T-helper 2 cell (primary cell): ENCODE results near the gene ROBO2.

Experiments
- DNase-seq, 5 experiments: peaks; one replicate each; pipeline versions ENCODE4 v3.0.0 to v3.0.0-alpha.2; 2012 to 2022

The ROBO2 gene

GRCh38 chr3:77427528-77427927 is 387.6 kb downstream of the ROBO2 start:
- no peak for DNase-seq

- no peak for DNase-seq
These were observed 397.0 kb downstream of the ROBO2 start for GRCh38 chr3:77436908-77437307.

DNA sequence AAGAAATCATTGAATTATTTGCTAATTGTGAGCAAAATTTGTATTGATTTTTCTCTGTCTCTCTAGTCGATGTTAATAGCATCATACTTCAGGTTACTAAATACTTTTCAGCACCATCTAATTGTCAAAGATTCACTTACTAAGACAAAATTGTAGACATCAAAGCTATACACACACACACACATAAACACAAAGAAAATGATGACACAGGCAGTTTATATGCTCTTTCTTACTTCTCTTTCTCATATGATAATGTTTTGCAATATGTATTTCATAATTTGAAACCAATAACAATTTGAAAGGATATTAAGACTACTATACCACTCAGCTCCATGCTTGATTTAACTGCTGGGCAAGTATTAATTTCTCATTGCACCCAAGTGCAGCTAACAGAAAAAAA is 406.2 kb downstream of the ROBO2 start:
- no peak for DNase-seq

DNA sequence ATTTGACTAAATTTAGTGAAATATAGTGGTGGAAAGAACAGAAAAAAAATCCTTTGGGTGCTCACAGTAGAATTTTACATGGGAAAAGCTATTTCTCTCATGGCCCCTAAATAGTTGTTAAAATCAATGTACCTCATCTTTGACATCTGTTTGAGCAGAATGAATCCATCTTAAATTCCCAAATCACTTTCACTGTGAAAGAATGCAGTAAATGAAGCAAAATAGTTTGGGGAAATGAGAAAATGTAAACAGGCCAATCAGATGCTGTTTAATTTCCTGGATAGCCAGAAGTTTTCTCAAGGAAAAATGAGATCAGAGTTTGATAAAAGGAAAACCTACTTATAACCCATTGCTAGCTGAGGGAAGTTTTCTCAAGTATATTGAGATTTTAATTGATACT is 406.9 kb downstream of the ROBO2 start:
- DNase-seq, result no peak

DNA sequence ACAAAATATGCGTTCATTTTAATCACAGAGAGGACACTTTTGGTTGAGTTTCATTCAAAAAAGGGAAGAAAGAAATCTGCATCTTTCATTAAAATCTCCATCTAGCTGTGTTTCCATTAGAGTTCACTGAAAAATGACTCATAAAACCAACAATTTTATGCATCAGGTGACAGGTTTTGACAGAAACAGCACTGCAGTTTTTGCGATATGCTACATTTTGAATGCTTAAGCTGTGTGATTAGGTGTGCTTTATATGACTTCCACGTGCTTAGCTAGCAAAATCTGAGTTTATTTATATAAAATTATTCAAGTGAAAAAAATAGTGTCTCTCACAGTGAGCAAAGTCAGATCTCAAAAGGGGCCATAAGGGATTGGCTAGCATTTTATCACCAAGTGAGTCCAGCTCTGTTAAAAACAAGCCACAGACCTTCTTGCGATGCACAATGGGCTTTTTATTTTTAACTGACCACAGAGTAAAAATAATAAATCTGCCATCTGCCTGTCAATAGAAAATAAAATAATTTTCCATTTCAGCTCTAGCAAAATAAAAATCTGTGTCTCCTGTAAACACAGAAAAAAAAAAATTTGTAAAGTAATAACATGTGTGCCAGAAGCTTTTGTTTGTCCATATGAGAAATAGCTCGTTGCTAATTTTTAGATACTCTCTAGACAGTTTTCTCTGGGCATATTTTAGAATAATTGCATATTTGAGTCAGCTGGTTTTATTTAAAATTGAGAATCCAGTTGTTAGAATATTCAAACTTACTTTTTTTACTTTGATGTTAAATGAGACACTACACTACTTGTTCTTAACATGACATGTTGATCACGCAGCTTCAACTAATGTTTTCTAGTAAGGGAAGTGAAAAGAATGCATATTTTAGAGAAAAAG is 409.8 kb downstream of the ROBO2 start:
- no peak for DNase-seq

DNA sequence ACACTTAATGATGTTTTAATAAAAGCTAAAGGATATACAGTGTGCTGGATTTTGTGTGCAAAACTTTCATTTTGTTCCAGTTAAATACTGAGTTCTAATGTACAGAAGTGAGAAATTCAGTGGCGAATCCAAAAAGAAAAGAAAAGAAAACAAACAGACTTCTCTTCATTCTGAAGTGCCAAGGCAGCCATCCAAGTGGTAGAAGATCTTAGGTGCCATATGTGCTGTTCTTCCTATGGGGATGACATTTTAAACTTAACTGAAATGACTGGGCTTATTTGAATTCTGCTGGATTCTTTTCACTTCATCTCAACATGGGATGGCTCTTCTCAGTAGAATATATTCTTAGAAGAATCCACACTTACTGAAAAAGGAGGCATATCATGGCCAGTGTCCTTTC is 416.5 kb downstream of the ROBO2 start:
- no peak for DNase-seq

DNA sequence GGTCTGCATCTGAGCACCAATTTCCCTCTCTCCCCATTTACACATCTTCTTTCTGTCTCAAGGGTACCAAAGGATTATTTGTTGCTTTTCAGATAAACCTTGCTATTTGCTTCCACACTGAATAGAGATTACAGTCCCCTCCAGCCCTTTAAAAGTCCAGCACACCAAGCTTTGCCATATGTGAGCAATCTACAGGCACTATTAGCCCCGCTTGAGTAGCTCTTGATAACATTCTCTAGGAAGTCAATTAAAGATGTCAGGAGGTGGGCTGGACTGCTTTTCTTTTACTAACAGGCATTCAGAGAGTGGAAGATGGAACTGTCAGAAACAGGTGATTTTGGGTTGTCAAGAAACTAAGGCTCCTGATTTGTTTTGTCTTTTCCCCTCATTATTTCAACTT is 417.0 kb downstream of the ROBO2 start:
- DNase-seq, result no peak

- no peak for DNase-seq
These were observed 420.0 kb downstream of the ROBO2 start for GRCh38 chr3:77459926-77460325.

DNA sequence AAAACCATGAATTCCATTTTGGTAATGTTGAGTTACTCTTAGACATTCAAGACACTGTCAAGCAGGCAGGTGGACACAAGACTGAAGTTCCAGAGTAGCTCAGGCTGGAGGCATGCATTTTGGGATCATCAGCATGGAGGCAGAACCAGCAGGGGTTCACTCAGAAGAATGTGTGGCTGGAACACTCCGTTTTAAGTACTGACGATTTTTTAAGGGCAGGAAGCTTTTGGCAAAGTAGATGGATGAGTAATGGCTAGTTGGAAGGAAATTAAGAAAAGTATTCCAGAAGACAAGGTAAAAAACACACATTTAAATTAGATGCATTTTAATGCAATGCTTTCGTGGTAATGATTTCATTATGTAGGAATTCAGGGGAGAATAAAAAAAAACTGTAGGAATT is 420.4 kb downstream of the ROBO2 start:
- DNase-seq, result no peak

GRCh38 chr3:77462951-77463350 is 423.1 kb downstream of the ROBO2 start:
- DNase-seq, result no peak

DNA sequence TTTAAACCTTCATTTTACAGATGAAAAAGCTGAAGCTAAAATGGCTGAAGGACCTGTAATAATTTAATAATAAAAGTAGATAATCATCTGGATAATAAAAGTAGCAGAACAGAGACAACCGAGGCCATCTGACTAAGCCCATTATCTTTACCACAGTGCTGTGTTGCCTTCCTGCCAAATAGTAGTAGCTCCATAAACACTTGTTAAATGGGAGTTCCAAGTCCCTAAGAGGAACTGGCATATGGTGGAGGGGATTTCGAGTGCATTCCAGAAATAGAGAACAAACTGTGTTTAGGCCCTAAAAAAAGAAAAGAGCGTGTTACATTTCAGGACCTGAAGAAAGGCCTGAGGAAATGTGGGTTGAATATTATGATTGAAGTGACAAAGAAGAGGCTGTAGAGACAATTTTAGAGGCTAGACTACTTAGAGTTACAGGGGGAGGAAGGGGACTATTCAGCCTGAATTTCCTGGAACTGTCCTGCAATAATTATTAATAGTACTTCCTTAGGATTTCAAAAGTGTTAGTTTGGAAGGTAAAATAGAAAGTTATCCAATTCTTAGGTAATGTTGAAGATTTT is 424.3 kb downstream of the ROBO2 start:
- no peak for DNase-seq

GRCh38 chr3:77466562-77467115 is 426.7 kb downstream of the ROBO2 start:
- no peak for DNase-seq

DNA sequence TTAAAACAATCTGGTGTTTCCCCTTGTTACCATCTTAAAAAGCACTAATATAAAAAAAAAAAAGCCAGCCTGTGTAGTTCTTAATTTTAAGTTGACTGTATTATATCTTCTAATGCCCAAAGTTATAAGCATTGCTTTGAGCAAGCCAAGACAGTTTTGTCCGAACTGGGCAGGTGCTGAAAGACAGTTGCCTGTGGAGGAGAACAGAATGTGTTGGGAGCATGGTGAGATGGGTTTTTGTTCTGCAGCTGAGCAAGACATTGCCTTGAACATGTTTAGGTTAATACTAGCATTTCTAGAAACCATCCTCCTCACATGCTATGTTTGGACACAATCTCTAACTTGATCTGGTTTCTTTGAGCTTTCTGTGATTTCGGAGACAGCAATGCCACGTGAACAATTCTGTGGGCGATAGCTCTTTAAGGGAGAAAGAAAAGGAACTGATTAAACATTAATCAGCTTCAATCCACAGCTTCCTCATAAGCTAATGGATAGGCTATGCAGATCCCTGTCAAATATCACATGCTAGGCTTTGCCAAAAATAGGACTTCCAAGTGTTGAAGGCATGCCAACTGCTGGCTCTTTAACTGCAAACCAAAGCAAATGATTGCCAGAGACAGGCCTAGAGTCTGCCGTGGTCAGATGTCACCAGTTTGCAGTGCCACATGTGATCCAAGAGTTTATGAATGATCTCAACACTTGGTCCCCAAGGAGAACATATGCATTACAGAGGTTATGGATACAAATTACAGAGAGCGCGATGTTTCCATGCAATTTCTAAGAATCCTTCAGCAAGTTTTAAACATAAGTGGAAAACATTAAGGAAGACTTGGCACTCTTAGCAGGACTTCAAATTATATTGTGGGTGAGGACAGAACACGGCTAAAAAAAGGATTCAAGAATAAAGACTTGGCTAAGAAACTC is 428.1 kb downstream of the ROBO2 start:
- no peak for DNase-seq

- DNase-seq, result no peak
These were observed 428.7 kb downstream of the ROBO2 start for GRCh38 chr3:77468626-77469020.

- no peak for DNase-seq
These were observed 435.6 kb downstream of the ROBO2 start for GRCh38 chr3:77475507-77475906.

DNA sequence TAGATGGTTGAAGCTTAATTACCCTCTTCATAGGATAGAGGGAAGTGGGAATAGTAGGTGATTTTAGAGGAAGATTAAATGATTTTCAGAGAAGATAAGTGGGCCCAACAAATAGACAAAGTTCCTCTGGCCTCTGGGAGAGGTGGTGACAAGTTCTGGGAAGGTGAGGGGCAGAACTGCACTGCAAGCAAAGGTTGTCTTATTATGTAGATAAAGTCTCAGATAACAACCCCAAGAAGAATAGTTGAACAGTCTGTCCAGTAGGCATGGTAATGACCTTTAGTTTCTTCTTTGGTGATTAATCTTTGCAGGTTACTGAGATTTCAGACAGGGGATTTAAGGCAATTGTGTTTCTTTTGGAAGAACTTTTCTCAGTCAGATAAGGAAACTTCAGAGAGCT is 439.1 kb downstream of the ROBO2 start:
- DNase-seq, result no peak

- no peak for DNase-seq
These were observed 449.3 kb downstream of the ROBO2 start for GRCh38 chr3:77489216-77489615.

DNA sequence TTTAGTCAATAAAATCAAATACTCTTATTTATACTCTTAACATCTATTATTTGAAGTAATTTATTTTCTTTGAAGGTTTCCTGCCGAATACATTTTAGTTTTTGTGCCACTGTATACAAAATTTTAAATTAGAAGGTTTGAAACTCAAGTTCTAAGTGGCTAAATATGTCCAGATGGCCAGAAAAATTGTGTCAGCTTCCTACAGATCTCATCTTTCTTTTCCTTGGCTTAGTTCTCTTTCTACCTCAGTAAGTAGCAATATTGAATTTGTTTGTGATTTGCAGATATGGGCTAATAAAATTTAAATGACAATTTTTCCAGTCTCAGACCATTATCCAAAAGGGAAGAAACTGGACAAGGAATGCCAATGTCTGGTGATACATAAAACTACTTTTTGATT is 452.1 kb downstream of the ROBO2 start:
- no peak for DNase-seq

GRCh38 chr3:77500721-77501120 is 460.8 kb downstream of the ROBO2 start:
- DNase-seq, result no peak

DNA sequence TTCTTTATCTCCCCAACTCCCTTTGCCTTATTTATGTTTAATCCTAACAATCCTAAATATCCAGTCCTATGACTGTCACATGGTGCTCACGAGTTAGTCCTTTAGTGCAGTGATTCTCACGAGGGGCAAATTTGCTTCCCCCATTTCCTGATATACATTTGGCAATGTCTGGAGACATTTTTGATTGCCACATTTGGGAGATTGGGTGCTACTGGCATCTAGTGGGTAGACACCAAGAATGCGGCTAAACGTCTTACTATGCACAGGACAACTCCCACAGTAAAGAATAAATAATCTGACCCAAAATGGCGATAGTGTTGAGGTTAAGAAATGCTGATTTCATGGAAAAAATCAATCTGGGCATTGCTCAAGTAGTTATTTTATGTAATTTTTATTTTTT is 466.5 kb downstream of the ROBO2 start:
- no peak for DNase-seq

- no peak for DNase-seq
These were observed 473.6 kb downstream of the ROBO2 start for GRCh38 chr3:77513542-77513941.

DNA sequence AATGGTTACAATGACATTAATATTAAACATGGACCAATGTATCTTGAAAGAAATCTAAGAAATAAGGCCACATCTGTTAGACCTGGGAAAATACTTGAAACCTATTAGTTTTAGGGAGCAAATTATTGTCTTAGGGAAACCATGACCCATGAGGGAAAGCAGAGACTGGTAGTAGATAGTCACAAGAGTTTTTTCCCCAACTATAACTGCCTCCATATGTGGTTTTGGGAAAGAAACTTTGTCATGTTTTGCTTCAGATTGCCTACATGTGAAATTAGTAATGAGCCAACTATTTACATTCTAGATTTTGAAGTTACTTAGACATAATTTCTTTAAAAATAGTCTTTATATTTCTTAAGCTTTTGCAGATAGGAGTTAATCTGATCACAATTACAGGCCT is 474.9 kb downstream of the ROBO2 start:
- DNase-seq, result no peak

- no peak for DNase-seq
These were observed 484.6 kb downstream of the ROBO2 start for GRCh38 chr3:77524463-77524862.
